Liver (tissue), 3 donors: ENCODE results near the gene WFDC12.

ENCODE experiments used
- ATF3 ChIP-seq: IDR thresholded peaks from 2 replicates; pipeline ENCODE4 v1.6.1; 2016; ENCODE audit warnings: antibody characterized with exemption
- CTCF ChIP-seq: fragments of 150-350 bp; IDR thresholded peaks from 2 replicates; pipeline ENCODE4 v1.5.1; 2017; ENCODE audit warnings: improper control_type of control experiment, low read depth, low read length; ENCODE audit not compliant: missing input control
- FOXA1 ChIP-seq: IDR thresholded peaks from 2 replicates; pipeline ENCODE4 v1.6.1; 2016; ENCODE audit warnings: antibody characterized with exemption
- FOXA2 ChIP-seq: IDR thresholded peaks from 2 replicates; pipeline ENCODE4 v1.6.1; 2016; ENCODE audit warnings: antibody characterized with exemption
- GABPA ChIP-seq, 2 donors: IDR thresholded peaks in 1 of 2; conservative IDR thresholded peaks in 1 of 2; 2 replicates each; pipeline ENCODE4 v1.6.1; 2016; ENCODE audit warnings: antibody characterized with exemption in 2 of 2, mild to moderate bottlenecking in 1 of 2, moderate library complexity in 1 of 2
- MAX ChIP-seq: IDR thresholded peaks from 2 replicates; pipeline ENCODE4 v1.6.1; 2016; ENCODE audit warnings: antibody characterized with exemption
- NR2F2 ChIP-seq: IDR thresholded peaks from 2 replicates; pipeline ENCODE4 v1.6.1; 2016; ENCODE audit warnings: antibody characterized with exemption
- RAD21 ChIP-seq, 2 donors: IDR thresholded peaks; 2 replicates each; pipeline ENCODE4 v1.6.1; 2016; ENCODE audit warnings: antibody characterized with exemption in 2 of 2, mild to moderate bottlenecking in 2 of 2
- REST ChIP-seq: IDR thresholded peaks from 2 replicates; pipeline ENCODE4 v1.6.1; 2016; ENCODE audit warnings: antibody characterized with exemption, mild to moderate bottlenecking
- SP1 ChIP-seq: IDR thresholded peaks from 2 replicates; pipeline ENCODE4 v1.6.1; 2018; ENCODE audit warnings: antibody characterized with exemption, mild to moderate bottlenecking
- donor health status: healthy.
- donor health status: healthy.

- TF ChIP-seq SP1 (no peak), CTCF (no peak), FOXA1 (no peak), ATF3 (no peak), MAX (no peak), FOXA2 (no peak), GABPA (IDR thresholded peaks at IDR 0.05 in 1 of 2, conservative IDR thresholded peaks at IDR 0.05 in 1 of 2) (no peak), RAD21 (IDR thresholded peaks at IDR 0.05) (no peak), REST (no peak), NR2F2 (no peak)
Observed at GRCh38 chr20:45100563-45101245, 23.6 kb downstream of the WFDC12 start, which contains the start of gene KCNS1.
